Mucosa of descending colon (tissue), 3 donors: ENCODE results near the gene CADPS2. TPM values are rescaled to one million over a fixed set of nuclear protein-coding genes. Genes with fewer than 3 reads are reported as not detected.

Experiments
- ATAC-seq: fragments of 200-7000 bp; cut with Tn5 transposase; one replicate; pipeline ENCODE4 v1.9.1; 2020; ENCODE audit warnings: mild to moderate bottlenecking, moderate library complexity
- DNase-seq, 3 donors: peaks; one replicate each; pipeline ENCODE4 v3.0.0-alpha.2; 2020
- H3K36me3 ChIP-seq: fragments of 200-600 bp; one replicate; pipeline ENCODE4 v1.8.0; 2021; ENCODE audit warnings: low read depth, mild to moderate bottlenecking
- H3K4me1 ChIP-seq: fragments of 200-600 bp; one replicate; pipeline ENCODE4 v1.8.0; 2021; ENCODE audit warnings: low read depth, mild to moderate bottlenecking
- H3K4me3 ChIP-seq: fragments of 200-600 bp; one replicate; pipeline ENCODE4 v1.8.0; 2021; ENCODE audit warnings: mild to moderate bottlenecking
- H3K9me3 ChIP-seq: fragments of 200-600 bp; one replicate; pipeline ENCODE4 v1.8.0; 2021; ENCODE audit warnings: mild to moderate bottlenecking
- intact Hi-C, 2 donors: fragments of 100-400 bp; cut with DNase I in 1 of 2; cut with micrococcal nuclease in 1 of 2; formaldehyde crosslinking; loops; one replicate each; pipeline versions ENCODE4 v1.11.0 to v1.11.1; 2022; cut with DNase I, micrococcal nuclease
- total RNA-seq, 3 donors: library from RNA; stranded (reverse); fragmentation: NEBNext Ultra II Directional in 2 of 3; extraction: Animal tissue kit (Norgen Biotek cat#: 25700) in 2 of 3; gene quantifications; one replicate each; pipeline versions ENCODE4 v1.2.1 to v1.2.4, GENCODE V29; 2021 to 2023
- TF ChIP-seq, protein P1 (sequence below): fragments of 200-600 bp; IDR thresholded peaks from one replicate; pipeline ENCODE4 v1.8.0; 2022; ENCODE audit warnings: antibody characterized with exemption, mild to moderate bottlenecking
- donor health status: DM: no; HTN: no; CAD: no; lungs with moderate emphysema.
- donor health status: DM: no; HTN: no; CAD: no.
- donor health status: DM: no; HTN: yes; CAD: no.

Gene CADPS2
- total RNA-seq, 3 donors from 2014 or later = 11.3 to 12.7 (median 11.7) TPM

DNA sequence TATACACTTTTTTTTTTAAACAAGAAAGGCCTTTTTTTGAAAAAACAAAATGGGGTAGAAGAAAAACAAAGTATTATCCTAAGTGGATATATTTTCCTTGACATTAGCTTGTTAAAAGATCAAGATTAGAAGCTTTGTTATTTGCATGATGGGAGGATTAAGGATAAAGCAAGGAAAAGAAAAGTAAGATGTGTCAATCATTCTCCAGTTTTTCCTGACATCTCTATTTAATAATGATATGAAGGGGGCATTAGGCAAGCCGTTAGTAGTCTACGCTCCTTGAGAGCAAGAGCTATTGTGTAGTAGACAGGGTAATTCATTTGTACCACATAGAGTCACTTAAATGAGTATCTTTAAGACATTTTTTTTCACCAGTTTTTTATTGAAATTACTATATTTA is 324.9 kb downstream of the CADPS2 start:
- Histone ChIP-seq H3K4me3 (no peak overlapping the region), H3K4me1 (no peaks in the 10 kb centered on the region), H3K9me3 (no peaks in the 10 kb centered on the region), H3K36me3 (no peaks in the 10 kb centered on the region)
- no peak for DNase-seq
- intact Hi-C loops = no loop called here
- ATAC-seq = no peak
- TF ChIP-seq, protein P1, sequence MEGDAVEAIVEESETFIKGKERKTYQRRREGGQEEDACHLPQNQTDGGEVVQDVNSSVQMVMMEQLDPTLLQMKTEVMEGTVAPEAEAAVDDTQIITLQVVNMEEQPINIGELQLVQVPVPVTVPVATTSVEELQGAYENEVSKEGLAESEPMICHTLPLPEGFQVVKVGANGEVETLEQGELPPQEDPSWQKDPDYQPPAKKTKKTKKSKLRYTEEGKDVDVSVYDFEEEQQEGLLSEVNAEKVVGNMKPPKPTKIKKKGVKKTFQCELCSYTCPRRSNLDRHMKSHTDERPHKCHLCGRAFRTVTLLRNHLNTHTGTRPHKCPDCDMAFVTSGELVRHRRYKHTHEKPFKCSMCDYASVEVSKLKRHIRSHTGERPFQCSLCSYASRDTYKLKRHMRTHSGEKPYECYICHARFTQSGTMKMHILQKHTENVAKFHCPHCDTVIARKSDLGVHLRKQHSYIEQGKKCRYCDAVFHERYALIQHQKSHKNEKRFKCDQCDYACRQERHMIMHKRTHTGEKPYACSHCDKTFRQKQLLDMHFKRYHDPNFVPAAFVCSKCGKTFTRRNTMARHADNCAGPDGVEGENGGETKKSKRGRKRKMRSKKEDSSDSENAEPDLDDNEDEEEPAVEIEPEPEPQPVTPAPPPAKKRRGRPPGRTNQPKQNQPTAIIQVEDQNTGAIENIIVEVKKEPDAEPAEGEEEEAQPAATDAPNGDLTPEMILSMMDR = no peak

DNA sequence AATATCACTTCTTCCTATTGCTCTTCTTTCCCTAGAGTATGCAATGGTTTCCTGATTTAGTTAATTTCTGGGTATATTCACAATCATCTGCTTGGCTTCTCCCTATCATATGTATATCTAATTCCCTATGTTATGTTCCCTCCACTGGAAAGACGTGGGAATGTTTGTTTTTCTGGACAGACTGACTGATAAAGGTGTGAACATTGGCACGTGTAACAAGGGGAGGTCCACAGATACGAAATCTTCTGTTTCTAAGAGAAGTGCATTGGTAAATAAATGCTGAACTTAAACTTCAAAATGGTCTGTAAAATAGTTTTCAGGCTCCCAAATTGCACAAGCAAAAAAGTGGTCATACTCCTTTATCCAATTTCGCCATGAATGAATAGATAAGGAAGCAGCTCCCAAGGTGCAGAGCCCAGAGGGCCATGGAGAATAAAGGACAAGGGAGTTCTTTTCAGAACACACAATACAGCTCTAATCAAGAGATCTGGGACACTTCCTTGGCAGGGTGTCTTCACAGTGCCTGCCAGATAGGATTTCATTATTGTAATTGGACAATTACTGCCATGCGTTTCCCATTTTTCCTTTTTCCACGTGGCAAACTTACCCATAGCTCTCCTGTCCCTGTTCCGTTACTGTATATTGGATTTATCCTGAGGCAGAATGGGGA is 329.3 kb downstream of the CADPS2 start:
- TF ChIP-seq, protein P1 = no peak
- H3K4me1 ChIP-seq = no peaks in the 10 kb centered on the region
- ATAC-seq = no peak

DNA sequence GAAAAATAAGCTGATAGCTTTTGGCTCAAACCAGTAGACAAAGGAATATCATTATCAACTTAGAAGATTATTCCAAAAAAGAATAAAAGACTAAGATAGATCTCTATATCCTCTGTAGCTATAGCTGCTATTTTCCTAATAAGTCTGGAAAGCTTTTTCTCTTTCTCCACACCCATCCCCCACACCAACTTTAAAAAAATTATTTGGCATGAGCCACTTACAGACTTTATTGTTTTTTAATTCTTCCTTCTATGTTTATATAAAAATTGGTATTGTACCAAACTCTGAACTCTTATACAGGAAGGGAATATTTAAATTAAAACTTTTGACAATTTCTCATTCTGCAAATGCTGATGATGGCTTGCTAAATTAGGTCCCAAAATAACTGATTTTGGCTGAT is 330.0 kb downstream of the CADPS2 start:
- H3K9me3 ChIP-seq = no peaks in the 10 kb centered on the region
- ATAC-seq = no peak
- DNase-seq = no peak
- no peaks in the 10 kb centered on the region for H3K4me1 ChIP-seq
- H3K36me3 ChIP-seq = no peaks in the 10 kb centered on the region
- intact Hi-C loops = no loop called here
- no peak overlapping the region for H3K4me3 ChIP-seq
- TF ChIP-seq, protein P1 = no peak

More for the DNA sequence above, 329.3 kb downstream of the CADPS2 start:
- H3K9me3 ChIP-seq = no peaks in the 10 kb centered on the region
- intact Hi-C loops = no loop called here
- DNase-seq = no peak
- no peaks in the 10 kb centered on the region for H3K36me3 ChIP-seq
- no peak overlapping the region for H3K4me3 ChIP-seq

DNA sequence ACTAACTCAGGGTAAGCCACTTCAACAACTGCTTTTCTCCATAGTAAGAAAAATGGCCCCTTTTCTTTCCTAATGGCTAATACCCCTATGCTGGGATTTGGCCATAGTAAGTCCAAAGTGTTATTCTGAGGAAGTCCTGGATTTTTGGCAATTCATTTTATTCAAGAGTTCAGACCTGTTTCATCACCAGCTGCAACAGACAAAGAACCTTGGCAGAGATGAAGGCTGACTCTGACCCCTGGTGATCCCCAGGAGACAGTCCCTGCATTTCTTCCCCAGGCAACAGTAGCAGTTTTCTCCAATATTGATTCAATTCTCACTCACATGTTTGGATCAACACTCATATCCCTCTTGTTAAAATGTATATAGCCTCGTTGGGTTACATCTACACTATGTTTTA is 332.5 kb downstream of the CADPS2 start:
- H3K4me1 ChIP-seq = no peaks in the 10 kb centered on the region
- TF ChIP-seq, protein P1 = no peak
- H3K4me3 ChIP-seq = no peak overlapping the region
- no peak for DNase-seq
- ATAC-seq = no peak
- no peaks in the 10 kb centered on the region for H3K9me3 ChIP-seq
- H3K36me3 ChIP-seq = no peaks in the 10 kb centered on the region
- intact Hi-C loops = no loop called here

DNA sequence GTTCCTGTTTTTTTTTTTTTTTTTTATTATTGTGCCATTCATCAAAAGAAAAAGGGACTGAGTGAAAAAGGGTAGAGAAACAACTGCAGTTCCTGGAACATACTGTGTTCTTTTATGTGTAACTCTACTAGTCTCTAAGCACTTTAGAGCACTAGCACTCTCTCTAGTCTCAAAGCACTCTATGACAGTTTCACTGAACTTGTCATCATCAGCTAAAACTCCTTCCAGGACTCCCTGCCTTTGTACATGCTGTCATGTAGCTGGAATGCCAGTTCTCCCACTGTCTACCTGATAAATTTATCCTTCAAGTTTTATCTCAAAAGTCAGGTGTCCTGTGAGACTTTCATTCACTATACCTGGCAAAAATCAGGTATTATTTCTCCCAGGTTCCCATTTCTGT is 333.5 kb downstream of the CADPS2 start:
- Histone ChIP-seq H3K36me3 (no peaks in the 10 kb centered on the region), H3K9me3 (no peaks in the 10 kb centered on the region), H3K4me3 (no peak overlapping the region), H3K4me1 (no peaks in the 10 kb centered on the region)
- ATAC-seq (no peak), DNase-seq (no peak)
- TF ChIP-seq, protein P1 = no peak
- intact Hi-C loops = no loop called here

DNA sequence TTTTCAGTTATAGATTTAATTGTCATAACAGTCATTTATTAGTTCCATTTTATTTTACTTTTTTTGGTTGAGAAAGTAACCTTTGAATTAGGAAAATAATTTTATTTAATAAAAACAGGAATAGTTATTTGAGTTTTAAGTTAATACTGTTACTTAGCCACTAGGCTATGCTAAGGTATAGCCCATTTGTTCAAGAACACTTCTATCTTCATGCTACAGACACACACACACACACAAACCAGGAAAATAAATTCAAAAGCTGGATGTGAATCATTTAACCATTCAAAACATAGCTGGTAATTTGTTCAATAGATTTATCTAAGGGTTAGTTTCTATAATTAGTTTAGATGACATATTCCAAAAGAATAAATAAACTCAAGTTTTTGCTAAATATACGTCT is 335.7 kb downstream of the CADPS2 start:
- DNase-seq (no peak), ATAC-seq (no peak)
- Histone ChIP-seq H3K4me3 (no peak overlapping the region), H3K9me3 (no peaks in the 10 kb centered on the region), H3K4me1 (no peaks in the 10 kb centered on the region), H3K36me3 (no peaks in the 10 kb centered on the region)
- intact Hi-C loops = no loop called here
- TF ChIP-seq, protein P1 = no peak
